Stomach (tissue), 9 donors: ENCODE results near the gene PFKM. TPM values are rescaled to one million over a fixed set of nuclear protein-coding genes. Genes with fewer than 3 reads are reported as not detected.

Experiments
- DNase-seq, 2 donors: peaks; one replicate each; pipeline versions ENCODE4 v3.0.0 to v3.0.0-alpha.2; 2013 to 2019
- H3K27ac ChIP-seq, 5 donors: fragments of 200-600 bp in 4 of 5; sonication (generic) in 4 of 5; one replicate each; pipeline ENCODE4 v1.5.1; 2013 to 2019; ENCODE audit warnings: mild to moderate bottlenecking in 1 of 5, moderate library complexity in 1 of 5
- H3K27me3 ChIP-seq, 3 donors: fragments of 200-600 bp; sonication (generic); one replicate each; pipeline ENCODE4 v1.5.1; 2017 to 2019; ENCODE audit warnings: mixed run types in 1 of 3
- H3K36me3 ChIP-seq, 4 donors: fragments of 200-600 bp; sonication (generic); 1 replicate in 3 of 4; 2 replicates in 1 of 4; pipeline ENCODE4 v1.5.1; 2016 to 2019
- H3K4me1 ChIP-seq, 4 donors: fragments of 200-600 bp; sonication (generic); one replicate each; pipeline ENCODE4 v1.5.1; 2016 to 2019
- H3K4me3 ChIP-seq, 4 donors: fragments of 200-600 bp; sonication (generic) in 3 of 4; one replicate each; pipeline ENCODE4 v1.5.1; 2016 to 2019; ENCODE audit warnings: mild to moderate bottlenecking in 1 of 4
- H3K9me3 ChIP-seq, 4 donors: fragments of 200-600 bp; sonication (generic); one replicate each; pipeline ENCODE4 v1.5.1; 2016 to 2019
- EP300 ChIP-seq: sonication (generic); formaldehyde crosslinking; IDR thresholded peaks from one replicate; pipeline ENCODE4 v1.6.1; 2017; ENCODE audit warnings: antibody characterized with exemption
- POLR2A ChIP-seq, 4 donors: fragments of 450-650 bp; IDR thresholded peaks; one replicate each; pipeline ENCODE4 v1.6.1; 2016; ENCODE audit warnings: antibody characterized with exemption in 4 of 4, control low read depth in 2 of 4, mild to moderate bottlenecking in 1 of 4, moderate library complexity in 1 of 4
- POLR2AphosphoS5 ChIP-seq, 3 donors: sonication (generic); formaldehyde crosslinking; IDR thresholded peaks; one replicate each; pipeline ENCODE4 v1.6.1; 2016; ENCODE audit warnings: antibody characterized with exemption in 3 of 3
- WGBS, 5 donors: extraction: QIAGEN DNeasy Blood & Tissue Kit in 3 of 5; methylation state at CpG; one replicate each; pipeline versions ENCODE4 v1.1.5 to v1.1.7; 2013 to 2018; 5-methylcytosine and 5-hydroxymethylcytosine counted together
- intact Hi-C: fragments of 100-400 bp; cut with DNase I; formaldehyde crosslinking; loops from one replicate; pipeline ENCODE4 v1.15.1; 2023; ENCODE audit warnings: low total_unique reads
- polyA plus RNA-seq, 3 donors: library from polyadenylated mRNA; stranded (reverse); fragments of 200-250 nt; gene quantifications; one replicate each; pipeline ENCODE4 v1.2.3, GENCODE V29; 2013
- total RNA-seq, 5 donors: library from RNA; depleted of rRNA; stranded (reverse); fragments of >200 nt; gene quantifications; one replicate each; pipeline versions ENCODE4 v1.1.0 to v1.2.3, GENCODE V29; 2014 to 2016
- TF ChIP-seq, protein P1 (sequence below), 7 experiments: fragments of 450-650 bp in 4 of 7; fragments of 200-600 bp in 3 of 7; sonication (generic) in 3 of 7; IDR thresholded peaks; one replicate each; pipeline ENCODE4 v1.5.1; 2016 to 2019; ENCODE audit warnings: antibody characterized with exemption in 7 of 7, control low read depth in 2 of 7, mild to moderate bottlenecking in 1 of 7
- donor health status: healthy with polysubstance abuse.
- donor health status: Bipolar disorder and iron deficiency.
- donor health status: healthy.

PFKM gene
- total and polyA plus RNA-seq, 8 donors: 9.3 to 57.1 (median 17.7) TPM

DNA sequence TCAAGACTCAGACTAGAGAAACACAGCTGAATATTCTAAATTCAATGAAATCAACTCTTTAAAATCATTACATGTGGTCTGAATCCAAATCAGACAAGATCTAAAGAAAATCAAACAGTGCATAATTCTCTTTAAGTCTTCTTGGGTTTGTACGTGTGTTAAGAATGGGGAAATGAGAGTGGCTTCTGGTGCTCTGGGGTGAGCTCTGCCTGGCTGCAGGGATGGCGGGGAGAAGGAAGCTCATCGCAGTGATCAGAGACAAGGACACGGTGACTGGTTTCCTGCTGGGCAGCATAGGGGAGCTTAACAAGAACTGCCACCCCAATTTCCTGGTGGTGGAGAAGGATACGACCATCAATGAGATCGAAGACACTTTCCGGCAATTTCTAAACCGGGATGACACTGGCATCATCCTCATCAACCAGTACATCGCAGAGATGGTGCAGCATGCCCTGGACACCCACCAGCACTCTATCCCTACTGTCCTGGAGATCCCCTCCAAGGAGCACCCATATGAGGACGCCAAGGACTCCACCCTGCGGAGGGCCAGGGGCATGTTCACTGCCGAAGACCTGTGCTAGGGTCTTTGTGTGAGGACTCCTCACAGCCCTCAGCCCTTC lies 34.2 kb upstream of the PFKM start:
- Histone ChIP-seq H3K36me3 (peaks cover 34 to 95% (median 86%) of the 10 kb centered on the region in 4 donors), H3K4me3 (no peak overlapping the region), H3K9me3 (no peaks in the 10 kb centered on the region), H3K4me1 (no peaks in the 10 kb centered on the region), H3K27me3 (no peaks in the 10 kb centered on the region), H3K27ac (no peak overlapping the region)
- intact Hi-C loops: no loop called here
- DNase-seq: no peak
- WGBS, 5 donors: 89 to 94% (median 92%) methylated on average over 12 of the region's 12 CpGs
- TF ChIP-seq POLR2A (IDR thresholded peaks at IDR 0.05): no peak
- no peak for TF ChIP-seq EP300
- TF ChIP-seq, protein P1, sequence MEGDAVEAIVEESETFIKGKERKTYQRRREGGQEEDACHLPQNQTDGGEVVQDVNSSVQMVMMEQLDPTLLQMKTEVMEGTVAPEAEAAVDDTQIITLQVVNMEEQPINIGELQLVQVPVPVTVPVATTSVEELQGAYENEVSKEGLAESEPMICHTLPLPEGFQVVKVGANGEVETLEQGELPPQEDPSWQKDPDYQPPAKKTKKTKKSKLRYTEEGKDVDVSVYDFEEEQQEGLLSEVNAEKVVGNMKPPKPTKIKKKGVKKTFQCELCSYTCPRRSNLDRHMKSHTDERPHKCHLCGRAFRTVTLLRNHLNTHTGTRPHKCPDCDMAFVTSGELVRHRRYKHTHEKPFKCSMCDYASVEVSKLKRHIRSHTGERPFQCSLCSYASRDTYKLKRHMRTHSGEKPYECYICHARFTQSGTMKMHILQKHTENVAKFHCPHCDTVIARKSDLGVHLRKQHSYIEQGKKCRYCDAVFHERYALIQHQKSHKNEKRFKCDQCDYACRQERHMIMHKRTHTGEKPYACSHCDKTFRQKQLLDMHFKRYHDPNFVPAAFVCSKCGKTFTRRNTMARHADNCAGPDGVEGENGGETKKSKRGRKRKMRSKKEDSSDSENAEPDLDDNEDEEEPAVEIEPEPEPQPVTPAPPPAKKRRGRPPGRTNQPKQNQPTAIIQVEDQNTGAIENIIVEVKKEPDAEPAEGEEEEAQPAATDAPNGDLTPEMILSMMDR (IDR thresholded peaks at IDR 0.05): no peak
- no peak for TF ChIP-seq POLR2AphosphoS5 (IDR thresholded peaks at IDR 0.05)

DNA sequence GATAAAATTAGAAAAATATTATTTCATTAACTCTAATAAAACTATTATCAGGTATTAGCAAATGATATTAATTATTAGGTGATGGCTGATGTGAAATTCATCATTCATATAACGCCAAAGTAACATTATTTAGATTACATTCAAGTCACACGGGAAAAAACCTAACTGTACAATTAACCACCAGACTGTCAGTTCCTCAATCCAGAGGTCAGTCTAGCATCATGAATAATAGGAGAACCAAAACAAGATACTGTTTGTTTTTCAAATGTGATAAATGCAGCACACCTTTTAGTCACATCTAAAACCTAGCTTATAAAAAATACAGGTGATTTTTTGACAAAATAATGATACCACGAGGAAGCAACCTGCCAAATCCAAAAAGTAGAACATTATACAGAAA lies 32.8 kb upstream of the PFKM start:
- TF ChIP-seq EP300 (no peak), POLR2AphosphoS5 (IDR thresholded peaks at IDR 0.05) (no peak), POLR2A (IDR thresholded peaks at IDR 0.05) (no peak)
- TF ChIP-seq, protein P1 (IDR thresholded peaks at IDR 0.05): no peak
- no peaks in the 10 kb centered on the region for H3K4me1 ChIP-seq
- WGBS, 5 donors: 74 to 92% (median 89%) methylated on average over 3 of the region's 3 CpGs
- no peak for DNase-seq
- no peaks in the 10 kb centered on the region for H3K9me3 ChIP-seq
- H3K27me3 ChIP-seq: no peaks in the 10 kb centered on the region
- intact Hi-C loops: no loop called here
- no peak overlapping the region for H3K27ac ChIP-seq
- peaks cover 40 to 95% (median 86%) of the 10 kb centered on the region in 4 donors for H3K36me3 ChIP-seq
- no peak overlapping the region for H3K4me3 ChIP-seq

GRCh38 chr12:48092611-48093010 lies 26.6 kb upstream of the PFKM start:
- no peak overlapping the region for H3K4me3 ChIP-seq
- no peak overlapping the region for H3K27ac ChIP-seq
- intact Hi-C loops: no loop called here
- 67 to 88% (median 79%) methylated on average over 1 of the region's 1 CpG for WGBS, 5 donors
- no peaks in the 10 kb centered on the region for H3K27me3 ChIP-seq
- peaks cover 26 to 97% (median 92%) of the 10 kb centered on the region in 4 donors for H3K36me3 ChIP-seq
- no peaks in the 10 kb centered on the region for H3K9me3 ChIP-seq
- no peak for TF ChIP-seq POLR2AphosphoS5 (IDR thresholded peaks at IDR 0.05)
- TF ChIP-seq EP300: no peak
- TF ChIP-seq, protein P1 (IDR thresholded peaks at IDR 0.05): no peak
- TF ChIP-seq POLR2A (IDR thresholded peaks at IDR 0.05): no peak
- no peaks in the 10 kb centered on the region for H3K4me1 ChIP-seq
- DNase-seq: peak in 1 of 2 donors; percentile 45

DNA sequence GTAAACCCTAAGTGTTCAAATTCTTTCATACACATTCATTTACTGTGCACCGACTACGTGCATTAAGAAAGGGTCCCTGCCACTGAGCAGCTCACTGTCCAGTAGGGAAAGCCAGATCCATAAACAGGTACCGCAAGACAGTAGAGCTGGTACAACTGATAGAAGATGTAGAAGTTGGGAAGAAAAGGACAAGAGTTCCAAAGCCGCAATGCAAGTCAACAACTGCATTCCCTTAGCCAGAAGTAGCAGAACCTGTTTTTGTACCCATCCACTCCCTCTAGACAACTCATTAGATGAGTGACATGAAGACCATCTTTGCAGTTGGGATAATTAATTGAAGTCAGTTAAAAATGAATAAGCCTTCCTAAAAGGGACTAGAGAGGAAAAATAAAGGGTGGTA lies 14.6 kb upstream of the PFKM start:
- Histone ChIP-seq H3K4me1 (peaks cover 17 to 41% (median 22%) of the 10 kb centered on the region in 4 donors), H3K27ac (peak overlapping the region in 1 of 5 donors; percentile 91), H3K27me3 (no peaks in the 10 kb centered on the region), H3K36me3 (peaks cover 0 to 9% (median 7%) of the 10 kb centered on the region in 4 donors), H3K4me3 (peak overlapping the region in 3 of 4 donors; percentile 75 to 97 (median 85)), H3K9me3 (no peaks in the 10 kb centered on the region)
- peak in 1 of 2 donors; percentile 12 for DNase-seq
- intact Hi-C loops: loop anchor here (10.0 kb wide), 1 partner anchor 60 kb away; no protein-coding TSS in a partner anchor
- no peak for TF ChIP-seq POLR2A (IDR thresholded peaks at IDR 0.05)
- WGBS, 5 donors: 45 to 69% (median 57%) methylated on average over 4 of the region's 4 CpGs

DNA sequence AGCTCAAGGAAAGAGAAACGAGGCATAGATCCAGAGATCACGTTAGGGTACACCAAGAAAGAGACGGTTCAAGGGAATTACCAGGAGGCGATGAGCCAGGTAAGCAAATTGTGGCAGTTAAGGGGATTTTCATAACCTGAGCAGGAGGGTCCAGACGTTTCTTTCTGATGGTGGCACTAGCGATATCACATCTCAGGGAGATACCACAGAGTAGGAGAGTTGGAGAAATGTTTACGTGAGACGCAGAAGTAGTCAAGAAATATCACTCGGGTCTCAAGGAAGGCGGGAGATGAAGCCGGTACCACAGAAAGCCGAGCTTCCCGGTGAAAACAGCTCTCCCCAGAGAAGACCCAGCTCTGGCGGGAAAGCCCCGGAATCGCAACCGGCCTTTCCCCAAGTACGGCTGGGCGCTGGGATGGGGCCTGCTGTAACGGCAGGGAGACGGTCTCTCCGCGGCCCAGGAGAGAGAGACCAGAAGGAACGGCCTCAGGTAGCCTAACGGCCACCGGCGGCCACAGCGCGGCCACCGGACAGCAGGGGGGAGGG lies 13.8 kb upstream of the PFKM start:
- Histone ChIP-seq H3K36me3 (peaks cover 0 to 8% (median 1%) of the 10 kb centered on the region in 4 donors), H3K27ac (peak overlapping the region; percentile 81 to 93 (median 91)), H3K4me1 (peaks cover 17 to 41% (median 22%) of the 10 kb centered on the region in 4 donors), H3K9me3 (no peaks in the 10 kb centered on the region), H3K4me3 (peak overlapping the region; percentile 75 to 99 (median 91)), H3K27me3 (no peaks in the 10 kb centered on the region)
- WGBS, 5 donors: 0 to 1% (median 0%) methylated on average over 19 to 30 of the region's 30 CpGs
- intact Hi-C loops: loop anchor here (10.0 kb wide), 1 partner anchor 59 kb away; no protein-coding TSS in a partner anchor
- DNase-seq: no peak
- TF ChIP-seq POLR2A (IDR thresholded peaks at IDR 0.05) (no peak), POLR2AphosphoS5 (IDR thresholded peaks at IDR 0.05) (no peak), EP300 (no peak)
- TF ChIP-seq, protein P1 (IDR thresholded peaks at IDR 0.05): no peak
